DND-41 (cell line): Measurements from ENCODE around the gene SAG.

ENCODE experiments used
- EZH2 ChIP-seq: IDR thresholded peaks from 3 replicates; pipeline ENCODE4 v1.6.1; 2012; ENCODE audit warnings: borderline replicate concordance, low read depth, mild to moderate bottlenecking, moderate library complexity, low read length, inconsistent platforms; ENCODE audit not compliant: severe bottlenecking
- TF ChIP-seq, protein P1 (sequence below): IDR thresholded peaks from 2 replicates; pipeline ENCODE4 v1.5.1; 2012; ENCODE audit warnings: borderline replicate concordance, low read length, moderate library complexity, mild to moderate bottlenecking; ENCODE audit not compliant: poor library complexity, severe bottlenecking; ENCODE audit errors: extremely low read depth

DNA sequence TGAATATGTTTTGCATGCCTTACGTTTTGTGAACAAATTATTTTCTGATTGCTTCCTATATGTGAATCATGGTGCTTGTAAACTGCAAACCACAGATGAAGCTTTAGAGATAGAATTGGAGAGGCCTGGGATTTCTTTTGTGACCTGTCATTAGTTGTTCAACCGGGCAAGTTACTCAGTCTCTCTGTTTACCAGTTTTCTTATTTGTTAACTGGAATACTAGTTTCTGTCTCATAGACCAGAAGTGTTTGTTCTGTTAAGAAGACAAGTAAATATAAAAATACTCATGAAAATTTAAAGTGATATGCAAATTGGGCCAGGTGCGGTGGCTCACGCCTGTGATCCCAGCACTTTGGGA, 74.0 kb downstream of the SAG start:
- TF ChIP-seq EZH2, result no peak
- TF ChIP-seq, protein P1, sequence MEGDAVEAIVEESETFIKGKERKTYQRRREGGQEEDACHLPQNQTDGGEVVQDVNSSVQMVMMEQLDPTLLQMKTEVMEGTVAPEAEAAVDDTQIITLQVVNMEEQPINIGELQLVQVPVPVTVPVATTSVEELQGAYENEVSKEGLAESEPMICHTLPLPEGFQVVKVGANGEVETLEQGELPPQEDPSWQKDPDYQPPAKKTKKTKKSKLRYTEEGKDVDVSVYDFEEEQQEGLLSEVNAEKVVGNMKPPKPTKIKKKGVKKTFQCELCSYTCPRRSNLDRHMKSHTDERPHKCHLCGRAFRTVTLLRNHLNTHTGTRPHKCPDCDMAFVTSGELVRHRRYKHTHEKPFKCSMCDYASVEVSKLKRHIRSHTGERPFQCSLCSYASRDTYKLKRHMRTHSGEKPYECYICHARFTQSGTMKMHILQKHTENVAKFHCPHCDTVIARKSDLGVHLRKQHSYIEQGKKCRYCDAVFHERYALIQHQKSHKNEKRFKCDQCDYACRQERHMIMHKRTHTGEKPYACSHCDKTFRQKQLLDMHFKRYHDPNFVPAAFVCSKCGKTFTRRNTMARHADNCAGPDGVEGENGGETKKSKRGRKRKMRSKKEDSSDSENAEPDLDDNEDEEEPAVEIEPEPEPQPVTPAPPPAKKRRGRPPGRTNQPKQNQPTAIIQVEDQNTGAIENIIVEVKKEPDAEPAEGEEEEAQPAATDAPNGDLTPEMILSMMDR, result no peak
